TTC549 (cell line): ENCODE results near the gene PARL.
"Not testable (repeated sequence)": the region's sequence is repeated elsewhere in the genome, so short reads cannot be mapped to it uniquely, and the experiment has no call there.

ENCODE experiments used
- FAIRE-seq: peaks from 2 replicates; lab custom pipeline; 2012; peaks lifted over from hg19 to GRCh38; lab: Jason Lieb, UNC

PARL gene

DNA sequence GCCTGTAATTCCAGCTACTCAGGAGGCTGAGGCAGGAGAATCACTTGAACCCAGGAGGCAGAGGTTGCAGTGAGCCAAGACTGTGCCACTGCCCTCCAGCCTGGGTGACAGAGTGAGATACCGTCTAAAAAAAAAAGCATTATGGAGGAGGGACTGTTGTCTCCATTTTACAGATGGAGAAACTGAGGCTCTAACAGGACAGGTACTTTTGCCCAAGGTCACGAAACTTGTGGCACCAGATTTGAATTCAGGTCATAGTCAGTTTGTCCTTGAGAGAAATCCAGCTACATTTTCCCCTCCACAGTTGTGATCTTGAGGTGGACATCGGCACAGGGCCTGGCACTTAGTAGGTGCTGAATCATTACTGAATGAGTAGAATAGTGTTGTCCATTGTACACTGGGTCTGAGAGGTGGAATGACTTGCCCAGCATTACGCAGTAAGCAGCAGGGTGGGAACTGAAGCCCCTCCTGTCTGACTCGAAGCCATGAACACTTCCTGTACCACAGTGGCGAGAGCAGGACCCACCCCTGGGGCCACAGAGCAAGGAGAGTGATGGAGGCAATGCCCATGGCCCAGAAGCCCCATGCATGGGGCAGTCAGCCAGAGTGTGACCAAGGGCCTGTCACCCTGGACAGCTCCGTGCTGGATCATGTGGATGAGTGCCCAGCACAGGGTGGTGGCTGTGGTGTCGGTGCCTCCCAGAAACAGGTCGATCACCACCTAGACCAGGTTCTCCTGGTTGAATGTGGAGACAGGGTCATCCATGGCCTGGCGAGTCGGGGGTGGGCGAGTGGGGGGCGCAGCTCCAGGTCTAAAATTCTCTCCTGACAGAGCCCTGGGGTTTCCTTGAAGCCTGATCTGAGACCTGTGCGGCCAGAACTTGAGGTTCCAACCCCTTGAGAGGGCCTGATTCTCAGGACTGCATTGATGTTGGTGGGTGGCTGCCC, 20.4 kb upstream of the PARL start:
- no peak for FAIRE-seq

DNA sequence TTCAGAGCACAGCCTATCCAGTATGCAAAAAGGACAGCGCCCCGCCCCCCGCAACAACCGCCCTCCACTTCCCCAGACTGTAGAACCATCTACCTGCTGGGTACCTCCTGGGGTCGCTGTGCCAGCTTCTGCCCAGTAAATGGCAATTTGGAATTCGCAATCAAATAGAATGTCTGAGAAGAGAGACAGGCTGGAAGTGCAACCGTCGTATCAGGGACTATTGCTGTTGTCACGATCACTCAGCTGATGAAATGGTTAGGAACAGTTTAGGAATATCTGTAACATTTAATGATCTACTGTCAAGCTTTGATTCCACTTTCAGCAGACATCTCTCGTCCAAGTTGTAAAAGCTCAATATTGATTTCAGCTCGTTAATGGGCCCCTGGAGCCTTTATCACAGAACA, 13.3 kb upstream of the PARL start:
- no peak for FAIRE-seq

GRCh38 chr3:183897606-183898005, 12.9 kb upstream of the PARL start:
- no peak for FAIRE-seq

DNA sequence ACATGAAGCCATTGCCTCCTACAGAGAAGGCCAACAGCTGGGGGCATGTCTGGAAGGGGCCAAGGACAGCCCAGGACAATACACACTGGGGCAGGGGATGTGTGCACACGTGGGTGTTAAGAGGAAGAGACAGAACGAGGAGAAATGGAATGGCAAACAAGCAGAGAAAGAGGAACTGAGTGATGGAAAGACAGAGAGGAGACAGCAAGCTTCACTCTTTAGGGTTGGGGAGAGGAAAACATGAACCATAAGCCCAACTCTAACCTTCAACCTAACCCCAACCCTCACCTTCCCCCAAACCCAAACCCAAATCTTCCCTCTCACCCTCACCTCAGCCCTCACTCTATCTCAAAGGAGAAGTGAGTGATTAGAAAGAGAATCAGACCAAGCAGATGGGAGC, 11.9 kb upstream of the PARL start:
- FAIRE-seq = no peak

DNA sequence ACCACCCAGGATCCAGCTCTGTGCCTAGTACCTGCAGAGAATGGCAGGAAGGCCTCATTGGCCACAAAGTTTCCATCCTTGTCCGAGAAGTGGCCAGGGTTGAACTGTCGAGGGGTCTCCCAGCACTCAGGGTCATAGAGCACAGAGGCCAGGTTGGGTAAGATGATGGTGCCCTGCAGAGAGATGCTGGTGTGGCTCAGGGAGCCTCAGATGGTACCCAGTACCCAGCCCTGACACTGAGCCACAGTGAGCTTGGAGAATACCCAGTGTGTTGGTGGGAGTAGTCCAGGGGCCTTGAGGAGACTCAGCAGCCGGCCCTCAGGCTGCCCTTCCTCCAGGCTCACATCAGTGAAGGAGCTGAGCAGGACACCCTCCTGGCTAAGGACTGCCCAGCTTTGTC, 11.5 kb upstream of the PARL start:
- FAIRE-seq = no peak

DNA sequence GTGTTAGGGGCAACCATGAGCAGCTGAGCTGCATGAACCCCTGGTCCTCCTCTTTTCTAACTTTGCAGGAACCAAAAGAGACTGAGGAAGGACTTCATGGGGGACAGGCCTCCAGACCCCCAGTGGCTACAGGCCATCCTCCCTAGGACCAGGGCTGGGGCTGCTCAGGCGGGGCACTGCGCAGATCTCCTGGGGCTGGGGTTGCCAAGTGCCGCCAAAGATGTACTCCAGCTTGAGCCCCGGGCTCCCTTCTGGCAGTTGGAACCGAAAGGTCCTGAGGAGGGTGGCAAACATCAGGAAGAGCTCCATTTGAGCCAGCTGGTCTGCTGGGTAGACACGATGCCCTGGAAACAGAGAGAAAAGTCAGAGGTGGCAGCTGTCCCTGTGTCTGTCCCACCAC, 11.1 kb upstream of the PARL start:
- no peak for FAIRE-seq

GRCh38 chr3:183895296-183895695, 10.6 kb upstream of the PARL start:
- FAIRE-seq = peak; percentile 71

- FAIRE-seq = no peak
Measured at GRCh38 chr3:183892610-183893214, 8.0 kb upstream of the PARL start.

DNA sequence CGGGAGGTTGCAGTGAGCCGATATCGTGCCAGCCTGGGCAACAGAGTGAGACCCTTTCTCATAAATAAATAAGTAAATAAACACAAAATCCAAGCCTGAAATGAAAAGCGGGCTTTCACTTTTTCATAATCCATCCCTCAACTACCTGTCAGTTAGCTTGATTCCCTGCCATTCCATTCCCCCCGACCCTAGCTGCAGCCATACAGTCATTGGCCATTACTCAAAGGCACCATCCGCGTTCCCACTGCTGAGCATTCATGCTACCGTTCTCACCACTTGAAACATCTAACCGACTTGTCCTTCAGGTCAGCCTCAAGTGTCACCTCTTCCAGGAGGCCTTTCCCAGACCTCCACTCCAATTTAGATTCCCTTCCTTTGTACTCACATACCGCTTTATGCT, 1.1 kb upstream of the PARL start:
- FAIRE-seq = no peak

GRCh38 chr3:183884097-183884426, 618 bp downstream of the PARL start:
- FAIRE-seq = no peak

GRCh38 chr3:183883291-183884096, 1.2 kb downstream of the PARL start:
- FAIRE-seq = no peak

DNA sequence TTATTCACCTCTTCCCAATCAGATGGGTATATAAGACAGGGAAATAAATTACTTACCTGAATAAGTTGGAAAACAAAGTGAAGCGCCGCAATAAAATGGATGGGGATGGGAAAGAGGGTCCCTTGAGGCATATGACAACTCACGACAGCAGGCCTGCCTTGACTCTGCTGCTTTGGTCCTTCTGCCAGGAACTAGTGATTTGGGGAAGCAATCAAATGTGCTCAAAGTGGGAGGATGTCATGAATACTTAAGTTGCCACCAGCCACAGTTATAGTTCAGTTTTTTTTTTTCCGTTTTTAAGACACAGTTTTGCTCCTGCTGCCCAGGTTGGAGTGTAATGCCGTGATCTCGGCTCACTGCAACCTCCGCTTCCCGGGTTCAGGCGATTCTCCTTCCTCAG, 4.6 kb downstream of the PARL start:
- no peak for FAIRE-seq

DNA sequence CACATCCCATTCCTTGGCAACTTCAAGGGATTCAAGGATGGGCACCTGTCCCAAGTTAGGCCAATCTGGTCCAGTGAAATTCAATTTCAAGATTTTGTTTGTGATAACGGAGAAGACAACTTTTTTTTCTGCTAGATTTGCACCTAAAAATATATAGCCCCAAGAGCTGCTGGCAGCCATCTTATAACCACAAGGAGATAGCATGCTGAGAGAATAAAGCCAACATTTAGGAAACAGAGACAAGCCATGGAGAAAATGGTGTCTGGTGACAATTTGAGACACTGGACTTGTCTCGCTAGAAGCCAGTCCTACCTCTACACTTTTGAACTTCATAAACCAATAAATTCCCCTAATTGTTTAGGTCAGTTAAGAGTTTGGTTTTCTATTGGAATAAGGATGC, 5.4 kb downstream of the PARL start:
- no peak for FAIRE-seq

DNA sequence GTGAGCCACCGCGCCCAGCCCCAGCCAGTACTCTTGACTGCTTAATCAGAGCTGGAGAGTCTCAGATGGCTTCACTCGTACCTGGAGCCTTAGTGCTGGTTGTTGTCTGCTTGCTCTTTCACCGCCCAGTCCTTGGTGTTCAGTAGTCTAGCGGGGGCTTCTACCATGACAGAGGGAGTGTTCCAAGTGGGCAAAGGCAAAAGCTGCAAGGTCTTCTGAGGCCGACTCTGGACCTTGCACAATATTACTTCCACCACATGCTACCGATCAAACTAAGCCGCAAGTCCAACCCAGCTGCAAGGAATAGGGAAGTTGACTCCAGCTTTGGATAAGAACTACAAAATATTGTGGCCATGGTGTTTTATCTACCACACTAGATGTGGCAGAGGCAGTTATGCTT, 6.6 kb downstream of the PARL start:
- FAIRE-seq = no peak

GRCh38 chr3:183877227-183877626, 7.5 kb downstream of the PARL start:
- not testable (repeated sequence) for FAIRE-seq

DNA sequence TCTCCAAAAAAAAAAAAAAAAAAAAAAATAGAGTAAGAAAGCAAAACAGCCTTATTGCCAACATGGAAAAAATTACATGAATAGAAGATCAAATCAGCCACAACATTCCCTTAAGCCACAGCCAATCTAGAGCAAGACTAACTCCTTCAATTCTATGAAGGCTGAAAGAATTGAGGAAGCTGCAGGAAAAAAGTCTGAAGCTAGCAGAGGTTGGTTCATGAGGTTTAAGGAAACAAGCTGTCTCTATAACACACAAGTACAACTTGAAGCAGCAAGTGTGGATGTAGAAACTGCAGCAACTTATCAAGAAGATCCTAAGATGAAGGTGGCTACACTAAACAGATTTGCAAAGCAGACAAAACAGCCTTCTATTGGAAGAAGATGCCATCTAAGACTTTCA, 9.3 kb downstream of the PARL start:
- no peak for FAIRE-seq

DNA sequence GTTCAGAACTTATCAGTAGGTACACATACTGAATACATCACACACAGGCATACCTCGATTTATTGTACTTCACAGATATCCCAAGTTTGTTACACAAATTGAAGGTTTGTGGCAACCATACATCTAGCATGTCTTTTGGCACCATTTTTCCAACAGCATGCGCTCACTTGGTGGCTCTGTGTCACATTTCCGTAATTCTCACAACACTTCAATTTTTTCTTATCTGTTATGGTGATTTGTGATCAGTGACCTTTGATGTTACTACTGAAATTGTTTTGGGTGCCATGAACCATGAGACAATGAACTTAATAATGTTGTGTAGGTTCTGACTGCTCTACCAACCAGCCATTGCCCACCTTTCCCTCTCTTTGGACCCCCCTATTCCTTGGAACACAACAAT, 10.8 kb downstream of the PARL start:
- FAIRE-seq = no peak

DNA sequence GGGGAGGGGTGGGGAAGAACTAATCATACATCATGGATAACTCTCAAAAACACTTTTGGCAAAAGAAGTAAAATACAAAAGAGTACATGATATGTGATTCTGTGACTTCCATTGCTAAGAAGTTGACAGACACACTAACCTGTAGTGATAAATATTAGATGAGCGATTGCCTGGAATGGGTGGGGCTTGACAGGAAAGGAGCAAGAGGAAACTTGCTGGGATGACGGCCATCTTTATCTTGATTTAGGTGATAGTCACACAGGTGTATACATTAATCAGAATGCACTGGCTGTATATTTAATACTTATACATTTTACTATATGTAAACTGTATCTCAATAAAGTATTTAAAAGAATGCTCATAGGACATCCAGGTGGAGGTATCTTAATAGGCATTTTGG, 13.1 kb downstream of the PARL start:
- no peak for FAIRE-seq

- no peak for FAIRE-seq
Measured at GRCh38 chr3:183870563-183870962, 14.1 kb downstream of the PARL start.

DNA sequence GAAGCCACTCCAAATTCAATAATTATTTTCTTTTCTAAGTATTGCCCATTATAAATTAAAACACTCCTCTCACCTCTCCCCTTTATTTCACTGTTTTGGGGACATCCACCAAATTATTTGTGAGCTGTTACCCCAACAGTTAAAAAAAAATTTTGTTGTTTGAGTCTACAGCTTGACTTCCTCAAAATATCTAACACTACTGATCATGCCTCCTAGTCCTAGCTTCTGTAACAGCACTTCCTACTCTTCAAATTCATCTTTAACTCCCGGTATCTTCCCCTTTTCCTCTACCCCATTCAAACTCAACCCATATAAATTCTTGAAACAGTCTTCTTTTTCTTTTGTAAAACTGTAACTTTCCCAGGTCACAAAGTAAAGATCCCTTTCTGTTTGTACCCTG, 15.9 kb downstream of the PARL start:
- no peak for FAIRE-seq

DNA sequence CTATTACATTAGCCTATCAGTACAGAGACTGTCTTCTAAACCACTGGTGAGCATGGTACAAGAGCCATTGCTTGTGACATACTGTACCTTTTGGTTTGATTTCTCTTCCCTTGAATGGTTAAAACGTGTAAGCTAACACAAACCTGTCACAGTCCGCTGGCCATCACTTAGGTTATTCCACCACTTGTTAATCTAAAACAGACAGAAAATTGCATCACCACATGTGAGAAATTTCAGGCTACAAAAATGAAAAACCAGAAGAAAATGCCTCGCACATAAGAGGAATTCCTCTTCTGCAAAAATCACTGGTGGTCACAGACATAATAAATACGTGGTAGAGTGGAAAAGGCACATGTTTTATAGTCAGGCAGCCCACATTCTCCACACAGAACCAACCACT, 22.1 kb downstream of the PARL start:
- FAIRE-seq = no peak

GRCh38 chr3:183857863-183858262, 26.8 kb downstream of the PARL start:
- no peak for FAIRE-seq

DNA sequence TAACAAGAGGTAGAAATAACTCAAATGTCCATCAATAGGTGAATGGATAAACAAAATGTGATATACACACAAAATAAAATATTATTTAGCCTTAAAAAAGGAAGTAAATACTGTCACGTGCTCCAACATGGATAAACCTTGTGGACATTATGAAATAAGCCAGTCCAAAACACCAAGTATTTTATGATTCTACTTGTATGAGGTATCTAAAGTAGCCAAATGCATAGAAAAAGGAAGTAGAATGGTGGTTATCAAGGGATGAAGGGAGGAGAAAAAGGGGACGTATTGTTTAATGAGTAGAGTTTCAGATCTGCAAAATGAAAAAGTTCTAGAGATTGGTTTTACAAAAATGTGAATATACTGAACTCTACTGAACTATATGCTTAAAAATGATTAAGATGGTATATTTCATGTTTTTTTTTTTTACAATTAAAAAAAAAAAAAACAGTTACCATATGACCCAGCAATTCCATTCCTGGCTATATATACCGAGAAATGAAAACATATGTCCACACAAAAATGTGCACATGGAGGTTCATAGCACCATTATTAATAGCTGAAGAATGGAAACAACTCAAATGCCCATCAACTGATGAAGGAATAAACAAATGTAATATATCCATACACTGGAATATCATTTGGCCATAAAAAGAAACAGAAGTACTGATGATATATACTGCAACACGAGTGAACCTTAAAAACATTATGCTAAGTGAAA, 30.2 kb downstream of the PARL start:
- FAIRE-seq = no peak
